HG03196 (cell line): ENCODE data around the gene MTHFSD.
"Not testable (repeated sequence)": the region's sequence is repeated elsewhere in the genome, so short reads cannot be mapped to it uniquely, and the experiment has no call there.

Source experiments
- ATAC-seq: cut with Tn5 transposase; IDR thresholded peaks from one replicate; pipeline ENCODE4 v1.9.1; 2021; ENCODE audit not compliant: unreplicated experiment

The MTHFSD gene

GRCh38 chr16:86554917-86555703, at the start of gene MTHFSD:
TSS of gene MTHFSD (minus strand) at chr16:86555235. CDS start at chr16:86555184, 51 bp downstream.
- ATAC-seq, result peak; percentile 90

- no peak for ATAC-seq
These were observed 49.6 kb upstream of the MTHFSD start for GRCh38 chr16:86604436-86605193.

GRCh38 chr16:86602521-86602920, 47.5 kb upstream of the MTHFSD start:
- ATAC-seq, result no peak

GRCh38 chr16:86601356-86601755, 46.3 kb upstream of the MTHFSD start:
- ATAC-seq, result no peak

GRCh38 chr16:86598607-86599565, 43.9 kb upstream of the MTHFSD start:
- ATAC-seq, result no peak

- ATAC-seq, result no peak
These were observed 43.0 kb upstream of the MTHFSD start for GRCh38 chr16:86597880-86598606.

- no peak for ATAC-seq
These were observed 42.3 kb upstream of the MTHFSD start for GRCh38 chr16:86597126-86597879.

- no peak for ATAC-seq
These were observed 41.1 kb upstream of the MTHFSD start for GRCh38 chr16:86595983-86596605.

GRCh38 chr16:86594721-86595120, 39.7 kb upstream of the MTHFSD start:
- no peak for ATAC-seq

- ATAC-seq, result no peak
These were observed 39.0 kb upstream of the MTHFSD start for GRCh38 chr16:86593913-86594620.

GRCh38 chr16:86591270-86591669, 36.2 kb upstream of the MTHFSD start:
- no peak for ATAC-seq

GRCh38 chr16:86590501-86591144, 35.6 kb upstream of the MTHFSD start:
- ATAC-seq, result no peak

GRCh38 chr16:86587955-86588354, 32.9 kb upstream of the MTHFSD start:
- not testable (repeated sequence) for ATAC-seq

- no peak for ATAC-seq
These were observed 32.5 kb upstream of the MTHFSD start for GRCh38 chr16:86587487-86587886.

- ATAC-seq, result no peak
These were observed 31.0 kb upstream of the MTHFSD start for GRCh38 chr16:86585821-86586611.

- ATAC-seq, result no peak
These were observed 30.0 kb upstream of the MTHFSD start for GRCh38 chr16:86584726-86585721.
